ENCODE measurements around the gene ITGB1. TPM values are rescaled to one million over a fixed set of nuclear protein-coding genes. Genes with fewer than 3 reads are reported as not detected.
A peak's percentile ranks its signal among the peaks of the same experiment; 100 is the strongest.

Gene ITGB1
- total and polyA plus RNA-seq, 3 experiments from 2014 or later = 75.5 to 342 (median 82.1) TPM

DNA sequence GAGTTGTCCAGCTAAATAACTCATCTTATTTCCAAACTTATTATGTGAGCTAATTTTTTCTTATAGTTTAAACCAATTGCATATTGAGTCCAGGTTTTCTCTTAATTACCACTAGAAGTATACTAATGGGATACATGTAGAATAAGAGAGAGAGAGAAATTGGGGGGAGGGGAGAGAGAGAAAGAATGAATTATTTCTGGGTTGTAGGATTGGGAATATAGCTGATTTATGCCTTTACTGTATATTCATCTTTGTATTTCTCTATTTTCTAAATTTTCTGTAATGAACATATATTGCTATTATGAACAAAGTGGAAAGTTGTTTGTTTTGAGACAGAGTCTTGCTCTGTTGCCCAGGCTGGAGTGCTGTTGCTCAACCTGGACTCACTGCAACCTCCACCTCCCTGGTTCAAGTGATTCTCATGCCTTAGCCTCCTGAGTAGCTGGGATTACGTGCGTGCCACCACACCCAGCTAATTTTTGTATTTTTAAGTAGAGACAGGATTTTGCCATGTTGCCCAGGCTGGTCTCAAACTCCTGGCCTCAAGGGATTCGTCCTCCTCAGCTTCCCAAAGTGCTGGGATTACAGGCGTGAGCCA lies 26.1 kb upstream of the ITGB1 start:
- Mint-ChIP-seq H3K4me3 (peak overlapping the region in 1 of 7 donors; percentile 13), H3K36me3 (peaks cover 0 to 3% (median 0%) of the 10 kb centered on the region in 3 donors)
- POLR2A ChIA-PET = no interaction called here

DNA sequence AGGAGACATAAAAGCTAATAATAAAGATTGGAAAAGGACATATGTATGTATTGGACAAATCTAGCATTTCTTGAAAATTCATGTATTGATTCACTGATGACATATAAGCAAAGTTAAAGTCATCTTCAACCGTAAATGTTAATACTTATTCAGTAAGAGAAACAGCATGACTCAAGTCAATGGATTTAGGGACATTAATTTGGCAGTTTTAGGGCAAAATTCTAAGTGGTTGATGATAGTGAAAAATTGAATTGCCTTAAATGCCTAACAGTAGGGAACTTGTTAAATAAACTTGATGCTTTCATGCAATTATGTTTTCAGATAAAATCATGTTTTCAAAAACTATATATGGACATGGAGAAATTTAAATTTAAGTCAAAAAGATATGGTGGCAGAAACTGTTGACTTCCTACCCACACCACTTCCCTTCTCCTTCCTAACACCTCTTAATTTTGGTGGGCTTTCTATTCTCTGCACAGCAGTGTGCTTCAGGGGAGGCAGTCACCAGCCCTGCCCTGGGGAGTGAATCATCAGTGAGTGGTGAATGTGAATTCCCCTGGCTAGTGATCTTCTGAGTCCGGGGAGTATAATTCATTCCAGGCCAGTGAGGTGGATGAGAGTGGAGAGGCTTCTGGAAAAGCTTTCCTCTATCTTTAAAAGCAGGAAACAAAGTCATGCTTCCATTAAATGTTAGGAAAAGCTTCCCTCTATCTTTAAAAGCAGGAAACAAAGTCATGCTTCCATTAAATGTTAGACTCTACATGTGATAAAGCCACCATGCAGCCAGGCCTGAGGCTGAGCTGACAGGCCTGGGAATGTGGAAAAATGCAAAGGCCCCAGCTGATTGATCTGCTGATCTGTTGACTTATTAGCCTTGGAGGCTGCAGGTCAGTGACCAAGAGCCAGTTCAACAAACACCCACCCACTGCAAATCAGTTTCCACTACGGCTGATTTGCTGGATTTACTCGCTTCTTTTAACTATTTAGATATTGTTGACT lies 25.2 kb upstream of the ITGB1 start:
- peak in 4 of 5 donors; percentile 25 to 60 (median 39) for DNase-seq
- Mint-ChIP-seq H3K27ac (peak overlapping the region; percentile 77 to 100 (median 98)), H3K9me3 (no peaks in the 10 kb centered on the region), H3K4me1 (peaks cover 37 to 40% (median 39%) of the 10 kb centered on the region in 3 donors), H3K27me3 (no peaks in the 10 kb centered on the region), H3K36me3 (peaks cover 0 to 3% (median 0%) of the 10 kb centered on the region in 3 donors), H3K4me3 (peak overlapping the region in 6 of 7 donors; percentile 19 to 98 (median 86))
- POLR2A ChIA-PET = interaction anchor here (0.9 kb wide), 1 partner anchor 21 kb away, joined by 3 read pairs; no protein-coding TSS in a partner anchor
- Histone ChIP-seq H3K36me3 (ENCODE audit: insufficient read depth, low read length) (no peaks in the 10 kb centered on the region), H3K9me3 (ENCODE audit: low read length) (no peaks in the 10 kb centered on the region), H3K27ac (ENCODE audit: low read depth, low read length) (peak overlapping the region; percentile 94), H3K4me3 (ENCODE audit: low read length) (no peak overlapping the region), H3K4me1 (ENCODE audit: insufficient read depth, low read length) (peaks cover 37% of the 10 kb centered on the region), H3K27me3 (ENCODE audit: insufficient read depth, low read length, poor library complexity, severe bottlenecking) (no peaks in the 10 kb centered on the region)
- CTCF ChIA-PET = interaction anchor here (1.8 kb wide), 1 partner anchor 26 kb away, joined by 4 read pairs; no protein-coding TSS in a partner anchor

More for the DNA sequence above, 26.1 kb upstream of the ITGB1 start:
- Histone ChIP-seq H3K4me3 (ENCODE audit: low read length) (no peak overlapping the region), H3K27ac (ENCODE audit: low read depth, low read length) (no peak overlapping the region), H3K4me1 (ENCODE audit: insufficient read depth, low read length) (peaks cover 37% of the 10 kb centered on the region), H3K9me3 (ENCODE audit: low read length) (no peaks in the 10 kb centered on the region), H3K36me3 (ENCODE audit: insufficient read depth, low read length) (no peaks in the 10 kb centered on the region), H3K27me3 (ENCODE audit: insufficient read depth, low read length, poor library complexity, severe bottlenecking) (no peaks in the 10 kb centered on the region)
- Mint-ChIP-seq H3K27ac (peak overlapping the region in 4 of 8 donors; percentile 6 to 99 (median 94)), H3K9me3 (no peaks in the 10 kb centered on the region), H3K27me3 (no peaks in the 10 kb centered on the region), H3K4me1 (peaks cover 37 to 40% (median 39%) of the 10 kb centered on the region in 3 donors)
- CTCF ChIA-PET = interaction anchor here (0.8 to 1.8 kb wide), 3 partner anchors 25 to 166 kb away, joined by 3 to 4 read pairs (median 3); no protein-coding TSS in a partner anchor
- DNase-seq = no peak

GRCh38 chr10:32982293-32982709 lies 24.3 kb upstream of the ITGB1 start:
- Mint-ChIP-seq H3K4me3 (peak overlapping the region; percentile 29 to 98 (median 92)), H3K36me3 (peaks cover 0 to 3% (median 0%) of the 10 kb centered on the region in 3 donors), H3K9me3 (no peaks in the 10 kb centered on the region), H3K4me1 (peaks cover 37 to 40% (median 39%) of the 10 kb centered on the region in 3 donors), H3K27ac (peak overlapping the region; percentile 81 to 100 (median 98)), H3K27me3 (no peaks in the 10 kb centered on the region)
- Histone ChIP-seq H3K4me1 (ENCODE audit: insufficient read depth, low read length) (peaks cover 37% of the 10 kb centered on the region), H3K9me3 (ENCODE audit: low read length) (no peaks in the 10 kb centered on the region), H3K27me3 (ENCODE audit: insufficient read depth, low read length, poor library complexity, severe bottlenecking) (no peaks in the 10 kb centered on the region), H3K36me3 (ENCODE audit: insufficient read depth, low read length) (no peaks in the 10 kb centered on the region), H3K27ac (ENCODE audit: low read depth, low read length) (peak overlapping the region; percentile 94), H3K4me3 (ENCODE audit: low read length) (no peak overlapping the region)
- CTCF ChIA-PET = interaction anchor here (1.8 kb wide), 1 partner anchor 27 kb away, joined by 4 read pairs; no protein-coding TSS in a partner anchor
- POLR2A ChIA-PET = interaction anchor here (0.9 to 2.3 kb wide), 2 partner anchors 20 to 23 kb away, joined by 3 to 9 read pairs; no protein-coding TSS in a partner anchor
- no peak for DNase-seq

GRCh38 chr10:32981760-32982159 lies 23.7 kb upstream of the ITGB1 start:
- H3K27ac ChIP-seq (ENCODE audit: low read depth, low read length) = peak overlapping the region; percentile 94
- Mint-ChIP-seq H3K27me3 (no peaks in the 10 kb centered on the region), H3K9me3 (no peaks in the 10 kb centered on the region), H3K27ac (peak overlapping the region; percentile 81 to 100 (median 98)), H3K4me3 (peak overlapping the region; percentile 38 to 98 (median 93)), H3K36me3 (peaks cover 0 to 3% (median 0%) of the 10 kb centered on the region in 3 donors), H3K4me1 (peaks cover 37 to 40% (median 39%) of the 10 kb centered on the region in 3 donors)
- CTCF ChIA-PET = interaction anchor here (1.8 kb wide), 1 partner anchor 26 kb away, joined by 11 read pairs; no protein-coding TSS in a partner anchor
- no peaks in the 10 kb centered on the region for H3K9me3 ChIP-seq (ENCODE audit: low read length)
- no peaks in the 10 kb centered on the region for H3K36me3 ChIP-seq (ENCODE audit: insufficient read depth, low read length)
- H3K27me3 ChIP-seq (ENCODE audit: insufficient read depth, low read length, poor library complexity, severe bottlenecking) = no peaks in the 10 kb centered on the region
- POLR2A ChIA-PET = interaction anchor here (1.1 to 2.3 kb wide), 3 partner anchors 22 to 157 kb away, joined by 3 to 13 read pairs (median 9); partner anchors contain the start of gene ITGB1
- peak in 3 of 5 donors; percentile 20 to 53 (median 49) for DNase-seq
- H3K4me1 ChIP-seq (ENCODE audit: insufficient read depth, low read length) = peaks cover 37% of the 10 kb centered on the region
- H3K4me3 ChIP-seq (ENCODE audit: low read length) = no peak overlapping the region

- no peaks in the 10 kb centered on the region for H3K9me3 Mint-ChIP-seq
- peaks cover 37% of the 10 kb centered on the region for H3K4me1 ChIP-seq (ENCODE audit: insufficient read depth, low read length)
- H3K4me3 Mint-ChIP-seq = peak overlapping the region; percentile 87 to 98 (median 93)
- H3K27ac Mint-ChIP-seq = peak overlapping the region; percentile 91 to 100 (median 98)
- H3K36me3 ChIP-seq (ENCODE audit: insufficient read depth, low read length) = no peaks in the 10 kb centered on the region
- peaks cover 37 to 40% (median 39%) of the 10 kb centered on the region in 3 donors for H3K4me1 Mint-ChIP-seq
- H3K4me3 ChIP-seq (ENCODE audit: low read length) = peak overlapping the region; percentile 79
- no peaks in the 10 kb centered on the region for H3K27me3 Mint-ChIP-seq
- CTCF ChIA-PET = interaction anchor here (0.7 to 1.8 kb wide), 4 partner anchors 24 to 173 kb away, joined by 3 to 11 read pairs (median 4); no protein-coding TSS in a partner anchor
- H3K27me3 ChIP-seq (ENCODE audit: insufficient read depth, low read length, poor library complexity, severe bottlenecking) = no peaks in the 10 kb centered on the region
- H3K36me3 Mint-ChIP-seq = peaks cover 0 to 3% (median 0%) of the 10 kb centered on the region in 3 donors
- H3K27ac ChIP-seq (ENCODE audit: low read depth, low read length) = peak overlapping the region; percentile 94
- POLR2A ChIA-PET = interaction anchor here (0.5 to 2.3 kb wide), 8 partner anchors 8 to 756 kb away, joined by 3 to 13 read pairs (median 4); partner anchors contain the start of gene ITGB1
- H3K9me3 ChIP-seq (ENCODE audit: low read length) = no peaks in the 10 kb centered on the region
- DNase-seq = peak; percentile 70 to 89 (median 76)
Observed at GRCh38 chr10:32980558-32981468, 22.8 kb upstream of the ITGB1 start.

DNA sequence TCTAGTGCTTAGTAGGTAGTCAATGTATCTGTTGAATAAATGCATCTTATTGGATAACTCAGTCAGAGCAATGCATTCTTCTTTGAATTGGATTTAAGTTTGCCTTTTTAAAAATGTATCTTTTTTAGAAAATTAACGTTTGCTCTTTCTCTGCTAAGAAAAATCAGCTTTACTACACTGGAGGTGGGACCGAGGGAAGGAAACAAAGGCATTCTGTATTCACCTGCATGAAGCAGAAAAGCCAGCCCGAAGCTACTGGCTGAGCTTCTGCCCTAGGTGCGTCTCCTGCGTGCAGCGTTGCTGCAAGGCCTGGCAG lies 22.2 kb upstream of the ITGB1 start:
- Histone ChIP-seq H3K36me3 (ENCODE audit: insufficient read depth, low read length) (no peaks in the 10 kb centered on the region), H3K9me3 (ENCODE audit: low read length) (no peaks in the 10 kb centered on the region), H3K27me3 (ENCODE audit: insufficient read depth, low read length, poor library complexity, severe bottlenecking) (no peaks in the 10 kb centered on the region), H3K27ac (ENCODE audit: low read depth, low read length) (peak overlapping the region; percentile 94), H3K4me1 (ENCODE audit: insufficient read depth, low read length) (peaks cover 37% of the 10 kb centered on the region), H3K4me3 (ENCODE audit: low read length) (peak overlapping the region; percentile 79)
- Mint-ChIP-seq H3K9me3 (no peaks in the 10 kb centered on the region), H3K27me3 (no peaks in the 10 kb centered on the region), H3K4me3 (peak overlapping the region; percentile 87 to 98 (median 93)), H3K36me3 (peaks cover 0 to 3% (median 0%) of the 10 kb centered on the region in 3 donors), H3K27ac (peak overlapping the region; percentile 91 to 100 (median 98)), H3K4me1 (peaks cover 37 to 40% (median 39%) of the 10 kb centered on the region in 3 donors)
- POLR2A ChIA-PET = interaction anchor here (0.6 to 2.3 kb wide), 6 partner anchors 9 to 755 kb away, joined by 3 to 13 read pairs (median 4); partner anchors contain the start of gene ITGB1
- CTCF ChIA-PET = interaction anchor here (0.7 to 1.8 kb wide), 4 partner anchors 24 to 173 kb away, joined by 3 to 11 read pairs (median 4); no protein-coding TSS in a partner anchor
- DNase-seq = no peak
